ENCODE measurements around the gene TCHHL1. TPM values are rescaled to one million over a fixed set of nuclear protein-coding genes. Genes with fewer than 3 reads are reported as not detected.

The TCHHL1 gene
- total and polyA plus RNA-seq, 10 of the 15 experiments (the other 5 are each of a cell fraction or from before 2014, with no cell fraction given): not detected

DNA sequence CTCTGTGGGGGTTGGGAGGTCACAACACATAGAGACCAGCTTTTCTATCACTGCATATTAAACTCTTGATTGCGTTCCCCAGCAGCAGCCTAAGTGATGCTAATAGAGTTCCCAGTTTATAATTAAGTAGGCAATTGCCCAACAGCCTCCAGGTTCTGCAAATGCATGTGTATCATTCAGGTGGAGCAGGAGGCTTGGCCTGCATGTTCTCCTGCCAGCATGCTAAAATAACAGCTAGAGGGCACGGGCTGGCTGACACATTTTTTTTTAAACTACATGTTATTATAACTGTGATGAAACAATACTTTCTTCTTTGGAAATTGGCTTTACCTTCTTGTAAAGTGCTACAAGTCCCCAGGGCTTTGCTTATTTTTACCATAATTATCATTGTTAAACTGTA is 16.0 kb upstream of the TCHHL1 start (continued):
- TF ChIP-seq, protein P1, sequence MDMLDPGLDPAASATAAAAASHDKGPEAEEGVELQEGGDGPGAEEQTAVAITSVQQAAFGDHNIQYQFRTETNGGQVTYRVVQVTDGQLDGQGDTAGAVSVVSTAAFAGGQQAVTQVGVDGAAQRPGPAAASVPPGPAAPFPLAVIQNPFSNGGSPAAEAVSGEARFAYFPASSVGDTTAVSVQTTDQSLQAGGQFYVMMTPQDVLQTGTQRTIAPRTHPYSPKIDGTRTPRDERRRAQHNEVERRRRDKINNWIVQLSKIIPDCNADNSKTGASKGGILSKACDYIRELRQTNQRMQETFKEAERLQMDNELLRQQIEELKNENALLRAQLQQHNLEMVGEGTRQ (IDR thresholded peaks at IDR 0.05; ENCODE audit: borderline replicate concordance, low read depth, low read length): no peak
- TF ChIP-seq BCL11A (IDR thresholded peaks at IDR 0.05; ENCODE audit: low read depth, low read length): no peak

DNA sequence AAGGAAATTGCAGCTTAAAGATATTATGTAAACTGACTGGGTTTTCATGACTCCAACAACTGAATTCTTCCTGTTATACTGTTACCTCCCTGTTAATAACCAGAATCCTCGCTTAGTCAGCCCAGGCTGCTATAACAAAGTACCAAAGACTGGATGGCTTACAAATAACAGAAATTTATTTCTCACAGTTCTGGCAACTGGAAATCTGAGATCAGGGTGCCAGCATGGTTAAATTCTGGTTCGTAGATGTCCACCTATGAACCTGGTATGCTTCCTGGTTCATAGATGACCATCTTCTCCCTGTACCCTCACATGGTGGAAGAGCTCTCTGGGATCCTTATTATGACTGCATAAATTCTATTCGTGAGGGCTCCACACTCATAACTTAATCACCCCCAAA is 8.1 kb upstream of the TCHHL1 start:
- H3K27ac ChIP-seq (ENCODE audit: control insufficient read depth, insufficient read depth): no peak overlapping the region
- no peaks in the 10 kb centered on the region for H4K20me1 ChIP-seq (ENCODE audit: control insufficient read depth, insufficient read depth)
- no peaks in the 10 kb centered on the region for H3K36me3 ChIP-seq (ENCODE audit: control insufficient read depth in 2 of 2, insufficient read depth in 2 of 2, low read length in 1 of 2)
- FAIRE-seq (no peak), DNase-seq (ENCODE audit: low read depth, low spot score) (no peak), ATAC-seq (no peak)
- H3K4me3 ChIP-seq: no peak overlapping the region
- H2AFZ ChIP-seq (ENCODE audit: control insufficient read depth, low read depth, low read length): no peak overlapping the region
- BruUV-seq (replicated peaks): no TSS peak
- SMC1A ChIA-PET (ENCODE audit: uncharacterized antibody, unreplicated experiment): no interaction called here
- TF ChIP-seq FOXK2 (IDR thresholded peaks at IDR 0.05): no peak
- in situ Hi-C loops (cut with MboI) (no loop called here), intact Hi-C loops (cut with micrococcal nuclease; ENCODE audit: unreplicated experiment) (no loop called here)
- H3K79me2 ChIP-seq (ENCODE audit: control insufficient read depth, insufficient read depth, low read length): no peaks in the 10 kb centered on the region
- 18% methylated on average over 3 of the region's 3 CpGs for WGBS (ENCODE audit: insufficient coverage, insufficient replicate concordance, low lambda C conversion rate, missing lambda C conversion rate)
- H3K9me3 ChIP-seq (replicated peaks; ENCODE audit: control insufficient read depth, insufficient read depth, low read length): no peaks in the 10 kb centered on the region
- H3K9ac ChIP-seq (ENCODE audit: control insufficient read depth, insufficient read depth, low read length): no peak overlapping the region
- no peaks in the 10 kb centered on the region for H3K4me1 ChIP-seq (ENCODE audit: control insufficient read depth, insufficient read depth, low read length)
- POLR2A ChIA-PET: no interaction called here
- H3K27me3 ChIP-seq (replicated peaks in 1 of 2; ENCODE audit: control insufficient read depth in 2 of 2, insufficient read depth in 2 of 2, low read length in 1 of 2): no peaks in the 10 kb centered on the region; a peak in 1 of 4 replicates
- RAD21 ChIA-PET (ENCODE audit: unreplicated experiment): no interaction called here
- CTCF ChIA-PET: no interaction called here
- H3K4me2 ChIP-seq (ENCODE audit: control insufficient read depth, insufficient read depth): no peak overlapping the region

DNA sequence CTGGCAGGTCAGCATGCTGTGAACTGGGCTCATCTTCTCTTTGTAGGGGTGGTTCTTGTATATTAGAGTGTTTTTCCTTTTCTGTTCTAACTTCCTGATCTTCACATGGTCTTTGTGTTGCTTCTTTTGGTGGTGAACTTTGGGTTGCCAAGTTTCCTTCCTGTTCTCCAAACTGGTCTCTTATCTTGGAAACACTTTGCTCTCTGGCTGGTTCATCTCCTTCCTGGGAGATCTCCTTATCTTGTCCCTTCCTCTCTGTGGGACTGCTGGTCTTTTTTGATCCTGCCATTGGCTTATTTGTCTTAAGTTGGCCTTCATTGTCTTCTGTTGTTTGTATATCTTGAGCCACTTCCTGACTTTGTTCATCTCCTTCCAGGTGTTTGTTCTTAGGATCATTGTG is 2.1 kb downstream of the TCHHL1 start:
- TF ChIP-seq CEBPB (IDR thresholded peaks at IDR 0.05; ENCODE audit: borderline replicate concordance in 1 of 2, low read depth in 2 of 2, low read length in 2 of 2) (no peak), ZNF384 (IDR thresholded peaks at IDR 0.05; ENCODE audit: borderline replicate concordance, low read depth, low read length) (no peak), NFYB (IDR thresholded peaks at IDR 0.05; ENCODE audit: insufficient read depth, low read depth, low read length) (no peak), BRCA1 (IDR thresholded peaks at IDR 0.05; ENCODE audit: low read depth, low read length) (no peak), RAD51 (IDR thresholded peaks at IDR 0.05) (no peak), SPI1 (IDR thresholded peaks at IDR 0.05; ENCODE audit: borderline replicate concordance, insufficient read depth, low read depth, low read length) (no peak), CHD4 (IDR thresholded peaks at IDR 0.05) (no peak), STAT1 (conservative IDR thresholded peaks at IDR 0.05) (no peak), ZNF622 (IDR thresholded peaks at IDR 0.05) (no peak), BACH1 (IDR thresholded peaks at IDR 0.05; ENCODE audit: borderline replicate concordance) (no peak), DPF2 (IDR thresholded peaks at IDR 0.05) (no peak), ZSCAN29 (IDR thresholded peaks at IDR 0.05) (no peak), CREB1 (IDR thresholded peaks at IDR 0.05; ENCODE audit: low read depth) (no peak)
- TF ChIP-seq, protein P2, sequence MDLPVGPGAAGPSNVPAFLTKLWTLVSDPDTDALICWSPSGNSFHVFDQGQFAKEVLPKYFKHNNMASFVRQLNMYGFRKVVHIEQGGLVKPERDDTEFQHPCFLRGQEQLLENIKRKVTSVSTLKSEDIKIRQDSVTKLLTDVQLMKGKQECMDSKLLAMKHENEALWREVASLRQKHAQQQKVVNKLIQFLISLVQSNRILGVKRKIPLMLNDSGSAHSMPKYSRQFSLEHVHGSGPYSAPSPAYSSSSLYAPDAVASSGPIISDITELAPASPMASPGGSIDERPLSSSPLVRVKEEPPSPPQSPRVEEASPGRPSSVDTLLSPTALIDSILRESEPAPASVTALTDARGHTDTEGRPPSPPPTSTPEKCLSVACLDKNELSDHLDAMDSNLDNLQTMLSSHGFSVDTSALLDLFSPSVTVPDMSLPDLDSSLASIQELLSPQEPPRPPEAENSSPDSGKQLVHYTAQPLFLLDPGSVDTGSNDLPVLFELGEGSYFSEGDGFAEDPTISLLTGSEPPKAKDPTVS (IDR thresholded peaks at IDR 0.05; ENCODE audit: low read depth, low read length): no peak
- peaks cover 0 to 5% of the 10 kb centered on the region in 2 experiments; a peak in 1 of 4 replicates for H3K27me3 ChIP-seq (replicated peaks in 1 of 2; ENCODE audit: control insufficient read depth in 2 of 2, insufficient read depth in 2 of 2, low read length in 1 of 2)
- H3K9me3 ChIP-seq (replicated peaks; ENCODE audit: control insufficient read depth, insufficient read depth, low read length): no peaks in the 10 kb centered on the region
- POLR2A ChIA-PET: no interaction called here
- H3K79me2 ChIP-seq (ENCODE audit: control insufficient read depth, insufficient read depth, low read length): no peaks in the 10 kb centered on the region
- FAIRE-seq (no peak), DNase-seq (ENCODE audit: low read depth, low spot score) (no peak), ATAC-seq (no peak)
- H3K4me3 ChIP-seq: no peak overlapping the region
- H3K9ac ChIP-seq (ENCODE audit: control insufficient read depth, insufficient read depth, low read length): no peak overlapping the region
- no peak overlapping the region for H2AFZ ChIP-seq (ENCODE audit: control insufficient read depth, low read depth, low read length)
- intact Hi-C loops (cut with micrococcal nuclease; ENCODE audit: unreplicated experiment): no loop called here
- H3K4me2 ChIP-seq (ENCODE audit: control insufficient read depth, insufficient read depth): no peak overlapping the region
- BruUV-seq (replicated peaks): no TSS peak
- no peaks in the 10 kb centered on the region for H4K20me1 ChIP-seq (ENCODE audit: control insufficient read depth, insufficient read depth)
- H3K27ac ChIP-seq (ENCODE audit: control insufficient read depth, insufficient read depth): no peak overlapping the region
- CTCF ChIA-PET: no interaction called here
- SMC1A ChIA-PET (ENCODE audit: uncharacterized antibody, unreplicated experiment): no interaction called here
- H3K36me3 ChIP-seq (ENCODE audit: control insufficient read depth in 2 of 2, insufficient read depth in 2 of 2, low read length in 1 of 2): no peaks in the 10 kb centered on the region
- in situ Hi-C loops (cut with MboI): no loop called here
- RAD21 ChIA-PET (ENCODE audit: unreplicated experiment): no interaction called here
- no peaks in the 10 kb centered on the region for H3K4me1 ChIP-seq (ENCODE audit: control insufficient read depth, insufficient read depth, low read length)
